ENCODE data around the gene TSSK3.

- no peak for TF ChIP-seq EZH2 (IDR thresholded peaks at IDR 0.05; ENCODE audit: borderline replicate concordance, low read depth, low read length, poor library complexity, severe bottlenecking)
- no peak for TF ChIP-seq CTCF (conservative IDR thresholded peaks at IDR 0.05; ENCODE audit: low read depth, low read length)
Measured at GRCh38 chr1:32329931-32330466, 32.3 kb upstream of the TSSK3 start.
